GM19452 (cell line): Measurements from ENCODE around the gene TP53I11.

Source experiments
- ATAC-seq: cut with Tn5 transposase; IDR thresholded peaks from one replicate; pipeline ENCODE4 v1.9.1; 2021; ENCODE audit not compliant: unreplicated experiment

Gene TP53I11

GRCh38 chr11:44978961-44979331, 28.3 kb upstream of the TP53I11 start:
- no peak for ATAC-seq

GRCh38 chr11:44978274-44978960, 27.7 kb upstream of the TP53I11 start:
- ATAC-seq = no peak

GRCh38 chr11:44977493-44977984, 26.9 kb upstream of the TP53I11 start:
- ATAC-seq = no peak

GRCh38 chr11:44976576-44976975, 25.9 kb upstream of the TP53I11 start:
- no peak for ATAC-seq

GRCh38 chr11:44974402-44975000, 23.8 kb upstream of the TP53I11 start:
- ATAC-seq = no peak

- ATAC-seq = no peak
Measured at GRCh38 chr11:44973632-44974401, 23.1 kb upstream of the TP53I11 start.

- ATAC-seq = no peak
Measured at GRCh38 chr11:44972746-44973435, 22.2 kb upstream of the TP53I11 start.

GRCh38 chr11:44971185-44971584, 20.5 kb upstream of the TP53I11 start:
- no peak for ATAC-seq

- no peak for ATAC-seq
Measured at GRCh38 chr11:44970293-44970692, 19.6 kb upstream of the TP53I11 start.

- no peak for ATAC-seq
Measured at GRCh38 chr11:44969651-44970252, 19.1 kb upstream of the TP53I11 start.

- no peak for ATAC-seq
Measured at GRCh38 chr11:44968510-44968909, 17.8 kb upstream of the TP53I11 start.

GRCh38 chr11:44967930-44968496, 17.3 kb upstream of the TP53I11 start:
- ATAC-seq = no peak

- ATAC-seq = no peak
Measured at GRCh38 chr11:44966694-44967093, 16.0 kb upstream of the TP53I11 start.

GRCh38 chr11:44964526-44965209, 14.0 kb upstream of the TP53I11 start:
- ATAC-seq = no peak

- ATAC-seq = no peak
Measured at GRCh38 chr11:44963948-44964347, 13.3 kb upstream of the TP53I11 start.

GRCh38 chr11:44963136-44963535, 12.5 kb upstream of the TP53I11 start:
- no peak for ATAC-seq

- ATAC-seq = no peak
Measured at GRCh38 chr11:44962464-44962863, 11.8 kb upstream of the TP53I11 start.

GRCh38 chr11:44960200-44960845, 9.6 kb upstream of the TP53I11 start:
- no peak for ATAC-seq

- ATAC-seq = no peak
Measured at GRCh38 chr11:44959064-44959463, 8.4 kb upstream of the TP53I11 start.
